PC-3 (cell line): ENCODE results near the gene EIPR1. TPM values are rescaled to one million over a fixed set of nuclear protein-coding genes. Genes with fewer than 3 reads are reported as not detected.

Experiments
- ATAC-seq: fragments of 200-7000 bp; cut with Tn5 transposase; 2 replicates; pipeline ENCODE4 v1.9.1; 2020; ENCODE audit warnings: mild to moderate bottlenecking, moderate library complexity
- BruUV-seq: library from RNA; stranded (reverse); fragments of 400-500 nt; replicated peaks from 2 replicates; lab custom pipeline; 2021; lab: Mats Ljungman, UMichigan
- CTCF ChIA-PET: fragments of 300-600 bp; sonication (Branson Sonifier 250); formaldehyde crosslinking; loops from one replicate; lab custom pipeline; 2022; ENCODE audit warnings: antibody characterized with exemption; lab: Charles Lee
- POLR2A ChIA-PET: fragments of 300-600 bp; sonication (Branson Sonifier 250); formaldehyde crosslinking; loops from one replicate; lab custom pipeline; 2022; ENCODE audit warnings: antibody characterized with exemption; ENCODE audit not compliant: unreplicated experiment; lab: Charles Lee
- DNase-seq: peaks from one replicate; pipeline ENCODE4 v3.0.0-alpha.2; 2015
- H2AFZ ChIP-seq: fragments of 300-600 bp; sonication (generic); 2 replicates; pipeline ENCODE4 v1.6.0; 2016; ENCODE audit warnings: antibody characterized with exemption, low read length
- H3F3A ChIP-seq: fragments of 300-600 bp; sonication (generic); one replicate; pipeline ENCODE4 v1.6.0; 2017; ENCODE audit warnings: antibody characterized with exemption, low read length, control low read depth, mild to moderate bottlenecking; ENCODE audit not compliant: unreplicated experiment
- H3K27ac ChIP-seq: fragments of 300-600 bp; sonication (generic); 2 replicates; pipeline ENCODE4 v1.5.1; 2016; ENCODE audit warnings: mild to moderate bottlenecking, low read length
- H3K27me3 ChIP-seq: fragments of 300-600 bp; sonication (generic); 2 replicates; pipeline ENCODE4 v1.6.1; 2016; ENCODE audit warnings: low read length, mixed read lengths
- H3K36me3 ChIP-seq: fragments of 300-600 bp; sonication (generic); 2 replicates; pipeline ENCODE4 v1.6.1; 2016; ENCODE audit warnings: low read depth, mixed run types, low read length, mixed read lengths
- H3K4me1 ChIP-seq: fragments of 300-600 bp; sonication (generic); 2 replicates; pipeline ENCODE4 v1.5.1; 2016; ENCODE audit warnings: low read length; ENCODE audit not compliant: insufficient read depth
- H3K4me2 ChIP-seq: fragments of 300-600 bp; sonication (generic); 2 replicates; pipeline ENCODE4 v1.6.0; 2016; ENCODE audit warnings: low read length
- H3K4me3 ChIP-seq: fragments of 300-600 bp; sonication (generic); 2 replicates; pipeline ENCODE4 v1.5.1; 2016; ENCODE audit warnings: mild to moderate bottlenecking, low read length, mixed read lengths
- H3K79me2 ChIP-seq: fragments of 300-600 bp; sonication (generic); 2 replicates; pipeline ENCODE4 v1.6.1; 2017; ENCODE audit warnings: low read length, mixed read lengths
- H3K9ac ChIP-seq: fragments of 300-600 bp; sonication (generic); 2 replicates; pipeline ENCODE4 v1.6.0; 2016; ENCODE audit warnings: mild to moderate bottlenecking, low read length
- H3K9me2 ChIP-seq: fragments of 300-600 bp; sonication (generic); replicated peaks from 2 replicates; pipeline ENCODE4 v1.6.1; 2016; ENCODE audit warnings: mixed run types, low read length, mixed read lengths
- H3K9me3 ChIP-seq: fragments of 300-600 bp; sonication (generic); 2 replicates; pipeline ENCODE4 v1.6.1; 2016; ENCODE audit warnings: low read length, mixed read lengths
- H4K20me1 ChIP-seq: fragments of 300-600 bp; sonication (generic); 2 replicates; pipeline ENCODE4 v1.6.1; 2016; ENCODE audit warnings: low read length, mixed read lengths
- CTCF ChIP-seq: fragments of 300-600 bp; sonication (generic); conservative IDR thresholded peaks from 2 replicates; pipeline ENCODE4 v1.5.1; 2017; ENCODE audit warnings: antibody characterized with exemption, low read depth, mild to moderate bottlenecking, low read length
- EZH2 ChIP-seq: fragments of 300-600 bp; sonication (generic); IDR thresholded peaks from one replicate; pipeline ENCODE4 v1.6.1; 2017; ENCODE audit warnings: antibody characterized with exemption, mild to moderate bottlenecking, low read length; ENCODE audit not compliant: unreplicated experiment
- EZH2phosphoT487 ChIP-seq: fragments of 300-600 bp; sonication (generic); IDR thresholded peaks from 2 replicates; pipeline ENCODE4 v1.6.1; 2018; ENCODE audit warnings: mild to moderate bottlenecking, antibody characterized with exemption, low read length, borderline replicate concordance
- intact Hi-C: fragments of 100-400 bp; cut with micrococcal nuclease; formaldehyde crosslinking; loops from 2 replicates; pipeline ENCODE4 v1.9.0; 2023
- total RNA-seq: library from RNA; depleted of rRNA; stranded (reverse); fragments of >200 nt; gene quantifications from 2 replicates; pipeline ENCODE4 v1.2.3, GENCODE V29; 2014

Gene EIPR1
- total RNA-seq, 1 experiment from 2014 or later = 90.1 TPM

DNA sequence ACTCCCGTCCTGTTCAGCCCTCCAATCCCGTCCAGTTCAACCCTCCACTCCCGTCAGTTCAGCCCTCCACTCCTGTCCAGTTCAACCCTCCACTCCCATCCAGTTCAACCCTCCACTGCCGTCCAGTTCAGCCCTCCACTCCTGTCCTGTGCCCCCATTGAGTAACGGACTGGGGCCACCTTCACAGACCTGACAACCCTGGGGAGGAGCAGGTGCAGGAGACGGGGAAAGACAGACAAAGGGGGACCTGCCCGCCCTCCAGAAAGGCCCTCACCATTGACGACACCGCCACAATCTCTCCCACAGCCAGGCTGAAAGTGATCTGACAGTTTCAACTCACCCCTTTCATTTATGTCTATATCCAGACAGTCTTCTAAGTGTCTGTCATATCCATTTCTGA is 72.2 kb downstream of the EIPR1 start:
- no TSS peak for BruUV-seq

GRCh38 chr2:3303583-3304406 is 73.8 kb downstream of the EIPR1 start:
- Histone ChIP-seq H3K9me2 (no peaks in the 10 kb centered on the region), H3K4me2 (peak overlapping the region; percentile 70), H3K27ac (no peak overlapping the region), H3F3A (no peaks in the 10 kb centered on the region), H2AFZ (peak overlapping the region; percentile 85), H3K9me3 (no peaks in the 10 kb centered on the region), H3K79me2 (0 out of 2 replicates have a peak, but pooled peaks cover 10% of the 10 kb centered on the region), H3K36me3 (peaks cover 5% of the 10 kb centered on the region; the same call in 1 of the 2 replicates), H3K4me3 (no peak overlapping the region), H3K9ac (peak overlapping the region; percentile 47), H4K20me1 (no peaks in the 10 kb centered on the region), H3K4me1 (peaks cover 4% of the 10 kb centered on the region; the same call in 1 of the 2 replicates), H3K27me3 (no peaks in the 10 kb centered on the region)
- TF ChIP-seq EZH2 (no peak), CTCF (peak; percentile 94)
- intact Hi-C loops = loop anchor here (2.0 to 5.0 kb wide), 2 partner anchors 105 to 1416 kb away; no protein-coding TSS in a partner anchor
- ATAC-seq (peak; percentile 100), DNase-seq (peak; percentile 85)
- ChIA-PET POLR2A (no interaction called here), CTCF (interaction anchor here (0.6 kb wide), 2 partner anchors 78 to 158 kb away, joined by 3 read pairs; no protein-coding TSS in a partner anchor)
- no TSS peak for BruUV-seq

More for the DNA sequence above, 72.2 kb downstream of the EIPR1 start:
- no peak overlapping the region for H3K4me2 ChIP-seq
- H3K79me2 ChIP-seq = 0 out of 2 replicates have a peak, but pooled peaks cover 6% of the 10 kb centered on the region
- no peaks in the 10 kb centered on the region for H4K20me1 ChIP-seq
- ATAC-seq (no peak), DNase-seq (no peak)
- H3K27me3 ChIP-seq = no peaks in the 10 kb centered on the region
- no peaks in the 10 kb centered on the region for H3F3A ChIP-seq
- peaks cover 4% of the 10 kb centered on the region; the same call in 1 of the 2 replicates for H3K4me1 ChIP-seq
- H3K36me3 ChIP-seq = peaks cover 5% of the 10 kb centered on the region; the same call in 1 of the 2 replicates
- no peaks in the 10 kb centered on the region for H3K9me3 ChIP-seq
- ChIA-PET POLR2A (no interaction called here), CTCF (no interaction called here)
- H3K4me3 ChIP-seq = no peak overlapping the region
- intact Hi-C loops = no loop called here
- no peak overlapping the region for H3K27ac ChIP-seq
- no peak overlapping the region for H2AFZ ChIP-seq
- H3K9ac ChIP-seq = no peak overlapping the region
- no peak for TF ChIP-seq EZH2phosphoT487
- TF ChIP-seq EZH2 = no peak
- no peaks in the 10 kb centered on the region for H3K9me2 ChIP-seq

- no peaks in the 10 kb centered on the region for H3F3A ChIP-seq
- ATAC-seq (no peak; the same call in 1 of the 2 replicates), DNase-seq (no peak)
- H3K9me3 ChIP-seq = no peaks in the 10 kb centered on the region
- H4K20me1 ChIP-seq = no peaks in the 10 kb centered on the region
- intact Hi-C loops = loop anchor here (2.0 to 5.0 kb wide), 2 partner anchors 104 to 1416 kb away; no protein-coding TSS in a partner anchor
- POLR2A ChIA-PET = no interaction called here
- no peak for TF ChIP-seq EZH2
- H3K79me2 ChIP-seq = 0 out of 2 replicates have a peak, but pooled peaks cover 10% of the 10 kb centered on the region
- peak overlapping the region; percentile 85 for H2AFZ ChIP-seq
- CTCF ChIA-PET = interaction anchor here (0.6 kb wide), 2 partner anchors 78 to 159 kb away, joined by 3 read pairs; no protein-coding TSS in a partner anchor
- H3K9me2 ChIP-seq = no peaks in the 10 kb centered on the region
- H3K27ac ChIP-seq = no peak overlapping the region
- peaks cover 5% of the 10 kb centered on the region; the same call in 1 of the 2 replicates for H3K36me3 ChIP-seq
- peaks cover 4% of the 10 kb centered on the region; the same call in 1 of the 2 replicates for H3K4me1 ChIP-seq
- peak overlapping the region; percentile 70 for H3K4me2 ChIP-seq
- no peak overlapping the region for H3K4me3 ChIP-seq
- no peaks in the 10 kb centered on the region for H3K27me3 ChIP-seq
- BruUV-seq = no TSS peak
- H3K9ac ChIP-seq = peak overlapping the region; percentile 47
These were observed 74.7 kb downstream of the EIPR1 start for GRCh38 chr2:3302751-3303582.
